IMR-90 (cell line): ENCODE data around the gene HES7. TPM values are rescaled to one million over a fixed set of nuclear protein-coding genes. Genes with fewer than 3 reads are reported as not detected.
A peak's percentile ranks its signal among the peaks of the same experiment; 100 is the strongest.

Experiments used
- ATAC-seq: fragments of 200-7000 bp; cut with Tn5 transposase; 2 replicates; pipeline ENCODE4 v1.9.1; 2020; ENCODE audit warnings: low read depth, mild to moderate bottlenecking, moderate library complexity
- BruUV-seq: library from RNA; stranded (reverse); fragments of 400-500 nt; replicated peaks from 2 replicates; lab custom pipeline; 2021; lab: Mats Ljungman, UMichigan
- CTCF ChIA-PET: fragments of 300-600 bp; formaldehyde crosslinking; extraction: SDS; loops from one replicate; lab custom pipeline; 2021; ENCODE audit warnings: antibody characterized with exemption; lab: Yijun Ruan, JAX
- POLR2A ChIA-PET: fragments of 300-600 bp; sonication (Branson Sonifier 250); formaldehyde crosslinking; loops from one replicate; lab custom pipeline; 2022; ENCODE audit warnings: antibody characterized with exemption; ENCODE audit not compliant: unreplicated experiment; lab: Charles Lee
- DNase-seq: peaks from one replicate; pipeline ENCODE4 v3.0.0; 2013
- H2AFZ ChIP-seq: replicated peaks from 2 replicates; pipeline ENCODE3; 2013; ENCODE audit warnings: low read length, mild to moderate bottlenecking; ENCODE audit not compliant: poor library complexity
- H2AK5ac ChIP-seq: 2 replicates; pipeline ENCODE4 v1.6.1; 2013; ENCODE audit warnings: low read depth, low read length, inconsistent platforms
- H2AK9ac ChIP-seq: replicated peaks from 2 replicates; pipeline ENCODE3; 2013; ENCODE audit warnings: mild to moderate bottlenecking, low read depth, low read length, moderate library complexity; ENCODE audit not compliant: poor library complexity
- H2BK120ac ChIP-seq: 2 replicates; pipeline ENCODE4 v1.6.1; 2013; ENCODE audit warnings: low read depth, low read length, inconsistent platforms
- H2BK15ac ChIP-seq: 3 replicates; pipeline ENCODE4 v1.6.1; 2013; ENCODE audit warnings: low read depth, low read length, inconsistent platforms
- H2BK20ac ChIP-seq: 2 replicates; pipeline ENCODE4 v1.6.1; 2013; ENCODE audit warnings: low read depth, mild to moderate bottlenecking, inconsistent platforms, low read length, moderate library complexity
- H2BK5ac ChIP-seq: 2 replicates; pipeline ENCODE4 v1.6.1; 2013; ENCODE audit warnings: mild to moderate bottlenecking, low read depth, low read length, inconsistent platforms; ENCODE audit not compliant: poor library complexity, severe bottlenecking
- H3K14ac ChIP-seq: replicated peaks from 2 replicates; pipeline ENCODE4 v1.6.1; 2013; ENCODE audit warnings: low read depth, low read length, inconsistent platforms
- H3K18ac ChIP-seq: 2 replicates; pipeline ENCODE4 v1.6.1; 2013; ENCODE audit warnings: low read depth, low read length, control low read depth
- H3K23ac ChIP-seq: 2 replicates; pipeline ENCODE4 v1.6.1; 2013; ENCODE audit warnings: low read depth, low read length, inconsistent platforms
- H3K27ac ChIP-seq: 2 replicates; pipeline ENCODE4 v1.5.1; 2013; ENCODE audit warnings: mild to moderate bottlenecking, control low read depth, low read length; ENCODE audit not compliant: insufficient read depth
- H3K27me3 ChIP-seq: 2 replicates; pipeline ENCODE4 v1.6.1; 2013; ENCODE audit warnings: low read length; ENCODE audit not compliant: control insufficient read depth, insufficient read depth
- H3K36me3 ChIP-seq: 2 replicates; pipeline ENCODE4 v1.6.1; 2013; ENCODE audit warnings: low read length, mixed read lengths; ENCODE audit not compliant: control insufficient read depth, insufficient read depth
- H3K4ac ChIP-seq: 2 replicates; pipeline ENCODE4 v1.6.1; 2013; ENCODE audit warnings: low read depth, low read length, inconsistent platforms
- H3K4me1 ChIP-seq: 2 replicates; pipeline ENCODE4 v1.6.1; 2013; ENCODE audit warnings: low read length, mixed read lengths; ENCODE audit not compliant: control insufficient read depth, insufficient read depth
- H3K4me2 ChIP-seq: 2 replicates; pipeline ENCODE4 v1.6.1; 2013; ENCODE audit warnings: low read depth, mild to moderate bottlenecking, control low read depth, low read length, moderate library complexity
- H3K4me3 ChIP-seq: 2 replicates; pipeline ENCODE4 v1.5.1; 2013; ENCODE audit warnings: low read depth, mild to moderate bottlenecking, control low read depth, low read length, moderate library complexity; ENCODE audit not compliant: insufficient read depth
- H3K56ac ChIP-seq: 2 replicates; pipeline ENCODE4 v1.6.1; 2013; ENCODE audit warnings: low read length, inconsistent platforms; ENCODE audit not compliant: insufficient read depth; ENCODE audit errors: extremely low read depth
- H3K79me1 ChIP-seq, 2 experiments: 2 replicates each; pipeline ENCODE4 v1.6.1; 2013; ENCODE audit warnings: low read length in 2 of 2, inconsistent platforms in 1 of 2, low read depth in 1 of 2
- H3K9ac ChIP-seq: 2 replicates; pipeline ENCODE4 v1.6.1; 2013; ENCODE audit warnings: low read depth, low read length, control low read depth
- H3K9me1 ChIP-seq: 2 replicates; pipeline ENCODE4 v1.6.1; 2013; ENCODE audit warnings: low read length, inconsistent platforms; ENCODE audit not compliant: insufficient read depth
- H3K9me3 ChIP-seq: 2 replicates; pipeline ENCODE4 v1.6.1; 2013; ENCODE audit warnings: low read length; ENCODE audit not compliant: control insufficient read depth, insufficient read depth
- H4K20me1 ChIP-seq: 2 replicates; pipeline ENCODE4 v1.6.1; 2013; ENCODE audit warnings: low read length, inconsistent platforms; ENCODE audit not compliant: insufficient read depth
- H4K5ac ChIP-seq: 2 replicates; pipeline ENCODE4 v1.6.1; 2013; ENCODE audit warnings: mild to moderate bottlenecking, low read depth, low read length, control low read depth
- H4K8ac ChIP-seq, 2 experiments: 2 replicates each; pipeline ENCODE4 v1.6.1; 2013; ENCODE audit warnings: low read depth in 2 of 2, low read length in 2 of 2, control low read depth in 1 of 2, inconsistent platforms in 1 of 2
- H4K91ac ChIP-seq: 2 replicates; pipeline ENCODE4 v1.6.1; 2013; ENCODE audit warnings: low read depth, low read length, inconsistent platforms; ENCODE audit not compliant: insufficient read depth
- CHD1 ChIP-seq: IDR thresholded peaks from 2 replicates; pipeline ENCODE4 v1.6.1; 2012; ENCODE audit warnings: low read depth, low read length, improper control_type of control experiment
- FOS ChIP-seq: fragments of 150-350 bp; IDR thresholded peaks from 2 replicates; pipeline ENCODE4 v1.6.1; 2016; ENCODE audit warnings: low read depth, low read length
- MAFK ChIP-seq: IDR thresholded peaks from 2 replicates; pipeline ENCODE4 v1.6.1; 2012; ENCODE audit warnings: low read depth, low read length, improper control_type of control experiment
- NFE2L2 ChIP-seq: fragments of 150-350 bp; IDR thresholded peaks from 2 replicates; pipeline ENCODE4 v1.6.1; 2016; ENCODE audit warnings: low read depth, mild to moderate bottlenecking, low read length
- POLR2A ChIP-seq: IDR thresholded peaks from 2 replicates; pipeline ENCODE4 v1.6.1; 2012; ENCODE audit warnings: mild to moderate bottlenecking, low read depth, low read length
- WGBS, 2 experiments: methylation state at CpG; one replicate each; pipeline versions ENCODE4 v1.1.5 to v1.1.7; 2013; ENCODE audit warnings: missing lambda C conversion rate in 2 of 2; ENCODE audit not compliant: insufficient read length in 1 of 2; ENCODE audit errors: extremely low coverage in 2 of 2; 5-methylcytosine and 5-hydroxymethylcytosine counted together
- dilution Hi-C: fragments of 300-500 bp; cut with HindIII; formaldehyde crosslinking; loops from one replicate; pipeline ENCODE4 v1.14.3; 2018; ENCODE audit warnings: low sequenced_read_pairs; ENCODE audit not compliant: unreplicated experiment
- in situ Hi-C: fragments of 300-500 bp; cut with MboI; formaldehyde crosslinking; loops from 3 replicates; pipeline ENCODE4 v1.14.3; 2019; ENCODE audit warnings: low sequenced_read_pairs, inconsistent platforms, mixed read lengths
- intact Hi-C: fragments of 100-400 bp; cut with micrococcal nuclease; formaldehyde crosslinking; loops from 2 replicates; pipeline ENCODE4 v1.10.0; 2022
- polyA plus RNA-seq, 3 experiments: library from polyadenylated mRNA; depleted of rRNA; stranded (reverse); fragments of >200 nt; gene quantifications; 2 replicates each; pipeline ENCODE4 v1.2.3, GENCODE V29; 2012; ENCODE audit warnings: low replicate concordance in 1 of 3
- total RNA-seq: library from RNA; depleted of rRNA; stranded (reverse); fragments of >200 nt; gene quantifications from 2 replicates; pipeline ENCODE4 v1.2.3, GENCODE V29; 2012
- TF ChIP-seq, protein P1 (sequence below): fragments of 150-350 bp; IDR thresholded peaks from 2 replicates; pipeline ENCODE4 v1.6.1; 2017; ENCODE audit warnings: mild to moderate bottlenecking, antibody characterized with exemption, low read length, low read depth

HES7 gene
- total and polyA plus RNA-seq, 2 of the 4 experiments (the other 2 are of a cell fraction) = 0.43 TPM; not detected in 1

DNA sequence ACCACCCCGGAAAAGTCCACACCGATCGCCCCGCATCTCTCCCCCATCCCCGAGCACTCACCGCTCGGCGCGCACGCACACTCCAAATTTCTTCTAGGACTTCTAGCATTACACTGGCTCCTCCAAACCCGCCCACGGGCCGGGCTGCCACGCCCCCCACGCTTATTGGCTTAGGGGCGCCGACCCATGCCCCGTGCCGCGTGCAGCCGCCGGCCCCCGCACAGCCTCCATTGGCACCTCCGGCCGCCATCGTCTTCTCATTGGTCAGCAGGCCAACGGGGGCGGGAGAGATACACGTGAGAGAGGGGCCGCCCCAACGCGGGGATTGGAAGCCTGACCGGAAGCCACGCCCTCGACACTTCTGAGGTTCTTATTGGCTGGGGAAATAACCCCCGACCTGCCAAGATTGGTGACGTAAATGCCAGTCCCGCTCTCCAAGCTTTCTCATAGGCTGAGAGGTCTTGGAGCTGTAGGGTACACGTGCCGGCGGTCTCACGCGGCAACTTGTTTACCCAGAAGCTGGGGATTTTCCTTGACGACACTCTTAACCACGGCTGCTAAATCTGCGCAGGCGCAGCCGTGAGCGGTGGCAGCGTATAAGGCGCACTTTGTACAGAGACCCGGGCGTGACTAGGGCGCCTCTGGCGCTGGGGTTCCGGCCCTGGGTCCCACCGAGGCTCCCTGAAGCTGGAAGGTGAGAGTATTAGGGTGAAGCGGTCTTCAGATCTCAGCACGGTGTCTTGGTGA, 32.5 kb upstream of the HES7 start (continued):
- TF ChIP-seq MAFK (no peak), FOS (peak; percentile 82), POLR2A (peak; percentile 98), CHD1 (no peak; the same call in 1 of the 2 replicates), NFE2L2 (peak; percentile 62; the same call in 1 of the 2 replicates)

DNA sequence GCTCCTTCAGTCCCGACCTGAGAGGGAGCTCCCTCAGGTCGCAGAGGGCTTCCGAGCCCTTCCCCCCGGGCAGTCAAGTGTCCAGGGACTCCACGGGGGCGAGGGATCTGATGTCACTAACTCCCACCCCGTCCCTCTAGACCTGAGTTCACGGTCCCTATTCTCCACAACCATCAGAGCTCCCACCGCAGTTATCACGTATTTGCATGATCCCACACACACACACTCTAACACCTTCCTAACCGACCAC, 32.0 kb upstream of the HES7 start:
- peaks cover 3 to 44% of the 10 kb centered on the region in 2 experiments; a peak in 3 of 4 replicates for H3K79me1 ChIP-seq
- H3K4me1 ChIP-seq = peaks cover 20% of the 10 kb centered on the region
- dilution Hi-C loops = no loop called here
- peak overlapping the region; percentile 87 for H3K4me2 ChIP-seq
- no peak overlapping the region for H2BK15ac ChIP-seq
- no peak for DNase-seq
- no TSS peak for BruUV-seq
- H2AK5ac ChIP-seq = peak overlapping the region; percentile 54; the same call in 1 of the 2 replicates
- peak overlapping the region; percentile 17; the same call in 1 of the 2 replicates for H4K91ac ChIP-seq
- WGBS, 2 experiments = 1% methylated on average over 7 of the region's 11 CpGs; no CpG with 5 or more reads in 1 of the 2 experiments
- H3K56ac ChIP-seq = no peak overlapping the region
- in situ Hi-C loops = loop anchor here (25.0 kb wide), 1 partner anchor 919 kb away; the partner anchor contains the start of genes DVL2, GABARAP and PHF23
- peak overlapping the region; percentile 45 for H3K27ac ChIP-seq
- H3K9me1 ChIP-seq = peaks cover 18% of the 10 kb centered on the region
- peaks cover 8% of the 10 kb centered on the region for H4K20me1 ChIP-seq
- H3K27me3 ChIP-seq = no peaks in the 10 kb centered on the region
- POLR2A ChIA-PET = interaction anchor here (1.4 kb wide), 1 partner anchor 17 kb away, joined by 8 read pairs; no protein-coding TSS in a partner anchor
- H4K8ac ChIP-seq = peak overlapping the region in 1 of 2 experiments; percentile 75; a peak in 2 of 4 replicates
- H4K5ac ChIP-seq = no peak overlapping the region
- H2BK5ac ChIP-seq = peak overlapping the region; percentile 75
- peak; percentile 94; the same call in 1 of the 2 replicates for TF ChIP-seq CHD1
- TF ChIP-seq, protein P1, sequence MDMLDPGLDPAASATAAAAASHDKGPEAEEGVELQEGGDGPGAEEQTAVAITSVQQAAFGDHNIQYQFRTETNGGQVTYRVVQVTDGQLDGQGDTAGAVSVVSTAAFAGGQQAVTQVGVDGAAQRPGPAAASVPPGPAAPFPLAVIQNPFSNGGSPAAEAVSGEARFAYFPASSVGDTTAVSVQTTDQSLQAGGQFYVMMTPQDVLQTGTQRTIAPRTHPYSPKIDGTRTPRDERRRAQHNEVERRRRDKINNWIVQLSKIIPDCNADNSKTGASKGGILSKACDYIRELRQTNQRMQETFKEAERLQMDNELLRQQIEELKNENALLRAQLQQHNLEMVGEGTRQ = no peak
- peak overlapping the region; percentile 55 for H3K9ac ChIP-seq
- peaks cover 10% of the 10 kb centered on the region; the same call in 1 of the 2 replicates for H3K36me3 ChIP-seq
- CTCF ChIA-PET = interaction anchor here (0.8 to 1.2 kb wide), 2 partner anchors 18 to 81 kb away, joined by 4 to 7 read pairs; no protein-coding TSS in a partner anchor
- H3K4me3 ChIP-seq = peak overlapping the region; percentile 69
- no peak overlapping the region for H3K14ac ChIP-seq
- peak overlapping the region; percentile 84; the same call in 1 of the 2 replicates for H3K23ac ChIP-seq
- ATAC-seq = no peak
- H3K18ac ChIP-seq = peak overlapping the region; percentile 21; the same call in 1 of the 2 replicates
- intact Hi-C loops = loop anchor here (1.0 to 5.0 kb wide), 3 partner anchors 31 to 74 kb away; no protein-coding TSS in a partner anchor
- H2AFZ ChIP-seq = peak overlapping the region; percentile 89
- peak overlapping the region; percentile 81 for H2AK9ac ChIP-seq
- H3K9me3 ChIP-seq = no peaks in the 10 kb centered on the region
- peak overlapping the region; percentile 65 for H3K4ac ChIP-seq
- H2BK20ac ChIP-seq = no peak overlapping the region
- H2BK120ac ChIP-seq = no peak overlapping the region
